ENCODE measurements around the gene PON1.

The PON1 gene

DNA sequence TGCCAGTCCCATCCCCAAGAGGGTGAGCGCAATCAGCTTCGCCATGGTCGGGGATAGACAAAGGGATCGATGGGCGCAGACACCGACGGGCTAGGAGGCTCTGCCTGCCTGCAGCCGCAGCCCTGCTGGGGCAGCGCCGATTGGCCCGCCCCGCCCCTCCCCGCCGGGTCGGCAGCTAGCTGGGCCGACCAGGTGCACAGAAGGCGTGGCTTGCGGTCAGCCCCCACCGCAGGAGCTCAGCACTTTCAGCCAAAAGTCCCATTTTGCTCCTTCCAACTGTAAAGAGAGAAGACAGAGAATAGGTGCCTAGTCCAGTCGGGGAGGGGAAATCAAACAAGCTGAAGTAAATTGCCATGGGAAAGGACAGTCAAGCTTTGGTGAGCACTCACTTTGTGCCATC lies at the start of gene PON1:
TSS of gene PON1 (minus strand) at position 102 of the 400 bp plus-strand sequence. CDS start at position 45, 57 bp downstream.
- no peak for DNase-seq

DNA sequence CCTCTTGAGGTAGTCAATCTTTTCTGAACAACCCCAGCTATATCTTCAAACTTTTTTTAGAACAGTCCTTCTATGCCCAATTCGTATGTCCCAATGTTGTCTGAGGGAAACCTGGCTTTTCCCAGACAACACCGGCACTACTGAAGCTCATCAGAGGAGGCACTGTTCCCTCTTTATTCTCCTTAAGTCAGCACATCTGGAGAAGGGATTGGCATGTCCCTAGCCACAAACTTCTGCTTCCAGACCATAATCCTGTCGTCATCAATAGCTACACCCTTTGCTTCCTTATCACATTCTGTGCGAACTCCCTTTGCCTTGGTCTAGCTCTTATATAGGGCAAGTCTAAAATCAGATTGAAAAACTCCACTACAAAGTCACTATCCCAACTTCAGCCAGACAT lies 49.0 kb upstream of the PON1 start:
- DNase-seq, result no peak

DNA sequence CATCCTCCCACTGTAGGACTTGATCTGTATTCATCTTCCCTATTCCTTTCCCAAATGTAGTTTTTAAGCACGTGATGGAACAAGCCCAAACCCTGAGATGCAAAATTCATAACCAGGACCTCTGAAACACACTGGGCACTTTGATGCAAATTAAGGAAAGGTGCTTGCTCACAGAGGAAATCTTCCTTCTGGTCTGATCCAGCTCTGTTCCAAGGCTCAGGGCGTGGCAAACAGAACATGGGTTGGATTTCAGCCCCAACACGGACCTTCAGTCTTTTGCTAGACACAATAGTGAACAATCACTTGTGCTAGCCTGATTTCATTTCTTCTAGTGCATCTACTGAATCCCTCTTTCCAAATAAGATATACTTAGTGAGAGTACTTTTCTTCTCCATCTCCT lies 43.9 kb upstream of the PON1 start:
- no peak for DNase-seq

DNA sequence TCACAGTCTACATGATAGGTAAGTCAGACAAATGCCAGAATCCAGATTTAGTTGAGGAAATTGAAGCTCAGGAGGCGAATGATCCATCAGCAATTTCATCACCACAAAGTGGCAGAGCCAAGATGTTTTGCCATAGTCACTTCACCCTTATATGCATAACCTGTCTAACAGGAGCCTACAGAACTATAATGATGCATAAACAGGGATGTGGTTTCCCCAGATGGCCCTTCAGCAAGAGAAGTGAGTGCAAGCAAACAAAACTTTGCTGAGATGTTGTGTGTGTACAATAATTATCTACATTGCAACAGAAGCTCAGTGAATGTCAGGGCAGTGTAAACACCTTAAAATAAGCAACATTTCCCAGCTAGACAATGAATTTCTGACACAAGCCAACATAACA lies 43.3 kb upstream of the PON1 start:
- DNase-seq, result no peak

DNA sequence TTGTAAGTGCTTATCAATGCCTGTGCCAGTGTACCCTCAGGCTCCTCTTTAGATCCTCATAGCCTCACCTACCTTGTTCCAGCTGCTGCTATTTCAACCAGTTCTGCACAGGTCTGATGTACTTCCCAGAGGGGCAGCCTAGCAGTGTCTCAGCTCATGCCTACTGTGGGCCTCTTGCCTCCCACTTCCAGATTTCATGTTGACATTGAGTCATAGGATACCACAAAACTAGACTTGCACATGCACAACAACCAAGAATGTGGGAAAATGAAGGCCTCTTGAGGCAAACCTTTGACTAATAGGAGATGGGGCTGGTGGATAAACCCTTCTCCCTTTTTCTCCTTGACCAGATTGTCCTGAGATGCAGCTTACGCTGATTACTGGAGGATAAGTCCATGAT lies 40.8 kb upstream of the PON1 start:
- no peak for DNase-seq

DNA sequence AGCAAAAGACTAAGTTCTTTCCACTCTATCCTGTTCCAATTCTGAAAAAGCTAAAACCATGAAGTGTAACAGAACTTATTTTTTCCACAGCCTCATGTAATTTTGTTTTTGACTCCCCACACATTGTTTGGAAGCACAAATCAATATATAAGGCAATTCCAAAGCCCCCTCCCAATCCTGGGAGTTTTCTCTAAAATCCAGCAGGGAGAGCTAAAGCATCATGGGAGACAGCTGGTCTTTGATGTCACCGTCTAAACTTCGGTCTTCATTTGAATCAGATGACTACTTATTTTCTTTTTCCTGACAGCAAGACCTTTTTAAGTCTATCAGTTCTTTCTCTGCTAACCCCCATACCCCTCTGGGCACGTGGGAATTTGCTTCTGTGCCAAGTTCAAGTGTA lies 33.3 kb upstream of the PON1 start:
- no peak for DNase-seq

DNA sequence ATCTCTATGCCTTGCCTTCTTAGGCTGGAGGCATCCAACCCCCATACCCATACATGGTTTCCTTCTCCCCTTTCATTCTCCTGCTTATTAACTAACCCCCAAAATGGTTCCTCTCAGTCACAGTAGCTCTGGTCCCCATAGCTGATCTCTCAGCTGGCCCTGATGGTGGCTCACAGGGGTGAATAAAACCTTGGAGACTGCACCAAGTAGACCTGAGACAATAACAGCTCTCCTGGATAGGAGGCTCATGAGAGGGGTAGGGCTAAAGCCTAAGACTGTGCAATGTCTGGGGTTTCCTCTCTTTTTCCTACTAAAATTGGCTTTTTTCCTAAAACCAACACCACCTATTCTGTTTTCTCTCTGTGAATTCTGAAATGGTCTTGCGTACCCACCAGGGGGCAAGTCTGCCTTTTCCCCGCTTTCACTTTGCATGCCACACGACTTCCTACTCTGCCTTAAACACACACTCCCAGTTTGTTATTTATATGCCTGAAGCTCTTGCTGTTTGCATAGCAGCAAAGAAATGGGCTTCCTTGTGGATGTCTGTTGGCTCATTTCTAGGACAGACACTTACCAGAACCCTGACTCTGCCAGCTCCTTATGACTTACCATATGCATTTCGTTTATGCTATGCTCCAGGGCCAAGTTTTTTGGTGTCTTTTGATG lies 18.4 kb upstream of the PON1 start:
- DNase-seq, result no peak

DNA sequence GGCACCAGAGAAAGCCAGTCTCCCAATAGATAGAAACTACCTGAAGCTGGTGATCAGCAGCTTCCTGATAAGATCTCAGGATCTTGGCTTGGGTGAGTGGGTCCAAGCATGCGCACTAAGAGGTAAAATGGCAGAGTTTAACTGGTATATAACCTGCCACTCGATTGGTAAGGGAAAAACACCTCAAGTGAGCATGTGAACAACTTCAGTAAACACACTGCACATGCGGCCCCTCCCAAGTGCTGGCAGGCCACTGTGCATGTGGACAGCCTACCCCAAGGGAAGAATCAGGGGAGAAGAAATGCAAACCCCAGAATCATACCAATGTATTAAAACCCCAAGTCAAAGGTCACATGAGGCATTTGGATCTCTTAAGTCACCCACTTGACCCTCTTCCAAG lies 17.7 kb upstream of the PON1 start:
- no peak for DNase-seq

DNA sequence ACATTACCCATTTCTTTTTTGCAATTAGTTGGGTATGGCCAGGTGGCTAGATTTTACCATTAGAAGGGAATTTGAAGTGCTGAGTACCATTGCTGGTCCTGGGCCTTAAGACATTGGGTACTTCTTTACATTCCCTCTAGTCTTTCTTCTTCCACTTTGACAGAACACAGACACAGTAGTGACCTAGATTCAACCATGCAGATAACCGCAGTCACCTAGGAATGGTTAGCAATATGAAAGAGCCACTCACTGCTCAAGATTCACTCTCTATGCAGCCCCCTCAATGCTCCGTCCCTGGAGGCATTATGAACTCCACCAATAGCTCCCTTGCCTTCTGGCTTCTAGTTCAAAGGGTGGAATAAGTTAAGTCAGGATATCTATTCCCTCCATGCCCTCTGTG lies 16.2 kb upstream of the PON1 start:
- DNase-seq, result no peak

DNA sequence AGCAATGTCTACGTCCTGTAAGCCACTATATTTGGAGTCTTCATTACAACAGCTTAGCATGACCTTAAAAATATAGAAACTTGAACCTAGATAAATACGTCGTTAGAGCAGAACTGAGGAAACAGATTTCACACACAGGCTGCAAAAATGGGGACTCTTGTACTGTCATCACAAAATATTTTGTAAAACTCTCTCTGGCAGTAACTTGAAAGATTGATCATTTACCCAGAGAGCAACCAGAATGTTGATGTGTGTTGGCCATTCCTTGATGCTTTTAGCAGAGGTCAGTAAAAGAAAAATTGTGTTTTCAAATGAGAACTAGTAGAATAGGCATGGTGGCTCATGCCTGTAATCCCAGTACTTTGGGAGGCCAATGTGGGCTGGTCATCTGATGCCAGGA lies 14.5 kb upstream of the PON1 start:
- DNase-seq, result no peak

DNA sequence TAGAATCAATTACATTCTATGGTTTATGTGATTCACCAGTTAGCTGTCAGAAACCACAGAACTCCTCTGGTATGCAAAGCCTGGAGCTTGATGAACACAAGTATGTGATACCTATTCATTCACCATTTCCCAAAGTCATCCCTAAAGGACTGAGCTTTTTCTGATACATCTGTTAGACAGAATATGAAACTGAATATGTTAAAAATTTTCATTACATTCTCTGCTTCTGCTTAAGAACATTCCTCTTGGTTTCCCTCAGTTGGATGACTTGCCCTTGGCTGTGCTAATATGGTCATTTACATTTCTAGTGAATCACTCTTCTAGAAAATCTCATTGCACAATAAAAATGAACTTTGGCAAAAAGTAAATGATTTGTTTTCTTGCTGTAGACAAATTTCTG lies 10.8 kb upstream of the PON1 start:
- no peak for DNase-seq

DNA sequence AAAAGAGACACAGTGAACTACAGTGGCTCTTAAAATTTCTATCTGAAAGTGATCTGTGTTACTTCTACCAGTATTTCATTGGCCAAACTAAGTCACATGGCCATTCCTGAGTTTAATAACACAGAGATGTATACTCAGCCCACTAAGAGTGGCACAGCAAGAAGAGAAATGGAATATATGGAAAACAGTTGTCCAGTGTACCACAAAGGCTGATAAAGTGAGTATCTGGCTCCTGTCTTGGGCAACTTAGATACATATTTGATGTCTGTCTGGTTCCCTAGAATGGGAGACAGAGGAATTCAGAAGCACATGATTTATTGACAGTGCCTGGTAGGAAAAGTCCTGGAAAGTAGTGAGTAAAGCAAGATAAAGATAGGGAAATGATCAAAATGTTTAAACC lies 10.1 kb upstream of the PON1 start:
- no peak for DNase-seq

DNA sequence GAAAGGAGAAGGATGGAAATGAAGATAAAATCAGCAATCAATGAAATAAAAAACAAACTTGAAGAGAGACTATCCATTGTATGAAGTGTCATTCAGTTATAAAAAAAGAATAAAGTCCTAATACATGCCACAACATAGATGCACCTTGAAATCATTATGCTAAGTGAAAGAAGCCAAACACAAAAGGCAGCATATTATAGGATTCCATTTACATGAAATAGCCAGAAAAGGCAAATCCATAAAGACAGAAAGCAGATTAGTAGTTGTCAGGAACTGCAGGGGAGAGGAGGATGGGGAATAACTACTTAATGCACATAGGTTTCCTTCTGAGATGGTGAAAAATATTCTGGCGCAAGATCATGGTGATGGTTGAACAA lies 6.6 kb upstream of the PON1 start:
- DNase-seq, result no peak

DNA sequence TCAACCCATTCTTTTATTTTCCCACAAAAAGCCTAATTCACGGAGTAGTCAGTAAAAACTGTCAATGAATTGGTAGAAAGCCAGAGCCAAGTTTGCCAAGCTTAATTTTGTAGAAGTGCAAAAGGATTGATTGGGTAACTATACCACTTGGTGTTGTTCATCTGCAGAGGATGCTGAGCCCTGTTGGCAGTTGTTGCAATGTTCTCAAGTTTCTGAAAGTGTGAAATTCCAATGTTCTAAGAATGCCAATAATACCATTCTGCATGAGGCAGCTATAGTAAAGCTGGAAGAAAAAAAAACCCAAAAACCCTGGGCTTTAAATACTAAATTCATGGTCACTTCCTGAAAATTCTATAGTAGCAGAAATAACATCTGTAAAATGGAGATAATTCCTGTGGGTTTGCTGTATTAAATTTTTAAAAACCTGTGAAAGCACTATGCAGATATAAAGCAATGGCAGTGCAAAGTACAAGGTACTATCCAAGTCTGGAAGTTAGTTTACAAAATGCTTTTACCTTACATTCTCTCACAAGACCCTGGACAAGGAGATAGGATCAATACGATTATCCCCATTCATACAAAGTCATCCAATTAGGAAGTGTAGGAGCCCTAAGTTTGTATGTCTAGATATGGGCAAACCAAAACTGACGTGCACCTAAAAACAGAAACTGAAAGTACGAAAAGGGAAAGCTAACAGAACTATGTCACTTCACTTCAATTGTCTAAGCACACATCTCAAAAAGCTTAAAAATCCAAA lies 6.0 kb upstream of the PON1 start:
- DNase-seq, result peak; percentile 36

DNA sequence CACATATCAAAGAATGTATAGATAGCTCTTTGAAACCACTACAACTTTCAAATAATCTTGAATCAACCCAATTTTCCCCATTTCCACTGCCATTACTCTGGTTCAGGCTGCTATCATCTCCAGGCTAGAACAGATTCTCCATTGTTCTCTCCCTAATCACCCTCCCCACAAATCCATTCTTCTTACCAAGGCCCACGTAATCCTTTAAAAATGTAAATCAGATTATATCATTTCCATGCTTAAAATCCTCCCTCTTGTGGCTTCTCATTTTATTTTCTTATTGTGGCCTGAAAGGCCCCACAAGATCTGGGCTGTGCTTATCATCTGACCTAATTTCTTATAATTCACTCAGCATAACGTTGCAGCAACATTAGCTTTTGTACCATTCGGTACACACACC lies 3.0 kb upstream of the PON1 start:
- DNase-seq, result no peak

DNA sequence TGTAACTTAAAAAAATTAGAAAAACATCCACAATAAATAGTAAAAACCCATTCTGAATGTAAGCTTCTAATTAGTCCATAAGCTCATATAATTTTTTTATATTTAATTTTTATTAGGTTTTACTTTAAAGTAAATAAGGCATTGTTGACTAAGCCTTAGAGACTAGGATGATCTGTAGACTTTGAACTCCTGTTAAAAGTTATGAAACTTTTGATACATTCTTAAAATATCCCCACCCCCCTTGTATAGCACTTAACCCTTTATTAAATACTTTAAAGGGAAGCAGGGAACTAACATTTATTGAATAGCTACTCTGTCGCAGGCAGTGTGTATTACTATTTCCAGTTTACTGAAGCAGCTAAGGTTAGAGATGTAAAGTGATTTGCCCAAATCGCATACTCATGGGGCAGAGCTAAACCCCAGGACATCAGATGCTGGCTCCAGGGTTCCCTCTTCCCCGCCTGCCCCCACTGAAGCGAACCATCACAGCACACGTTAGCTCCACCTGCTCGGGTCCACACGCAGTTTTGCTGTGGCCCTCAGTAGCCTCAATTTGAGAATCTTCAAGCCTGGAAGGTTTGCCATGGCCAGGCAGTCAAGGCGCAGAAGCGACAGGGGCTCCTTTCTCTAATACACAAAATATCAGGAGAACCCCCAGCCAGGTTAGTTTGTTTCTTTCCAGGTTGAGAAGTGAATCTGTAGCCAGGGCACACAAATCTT lies 762 bp downstream of the PON1 start:
- no peak for DNase-seq

DNA sequence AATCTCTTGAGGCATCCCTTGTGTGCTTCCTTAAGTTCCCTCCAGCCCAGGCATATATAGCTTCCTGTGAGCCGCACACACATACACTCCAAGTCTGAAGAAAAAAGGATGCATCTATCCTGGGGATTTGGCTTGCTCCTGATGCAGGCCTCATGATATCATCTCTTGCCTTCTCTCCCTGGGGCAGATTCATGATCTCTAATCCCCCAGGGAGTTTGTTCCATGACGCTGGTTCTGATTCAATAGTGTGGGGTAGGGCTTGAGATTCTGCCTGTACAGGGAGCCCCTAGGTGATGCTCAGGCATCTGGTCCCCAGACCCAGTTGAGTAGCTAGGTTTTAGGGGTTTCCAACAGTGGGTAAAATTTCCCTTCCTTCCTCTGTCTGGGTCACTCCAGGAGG lies 1.5 kb downstream of the PON1 start:
- no peak for DNase-seq

DNA sequence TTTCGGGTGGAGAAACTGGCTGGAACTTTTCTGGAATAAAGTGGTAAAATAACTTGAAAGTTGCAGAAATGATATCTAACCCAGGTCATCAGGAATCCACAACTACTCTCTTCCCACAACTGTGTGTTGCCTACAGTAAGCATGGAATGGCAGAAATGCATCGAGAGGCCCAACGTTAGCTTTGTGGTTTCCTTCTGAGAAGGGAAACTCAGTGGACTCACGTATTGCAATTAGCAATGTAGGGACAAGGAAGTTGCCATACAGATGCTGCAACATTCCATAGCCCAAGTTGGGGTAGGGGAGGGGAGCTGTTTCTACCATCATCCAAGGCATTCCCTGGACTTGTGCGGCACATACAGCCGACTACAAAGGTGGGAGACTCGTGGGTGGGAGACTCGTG lies 1.9 kb downstream of the PON1 start:
- DNase-seq, result no peak

DNA sequence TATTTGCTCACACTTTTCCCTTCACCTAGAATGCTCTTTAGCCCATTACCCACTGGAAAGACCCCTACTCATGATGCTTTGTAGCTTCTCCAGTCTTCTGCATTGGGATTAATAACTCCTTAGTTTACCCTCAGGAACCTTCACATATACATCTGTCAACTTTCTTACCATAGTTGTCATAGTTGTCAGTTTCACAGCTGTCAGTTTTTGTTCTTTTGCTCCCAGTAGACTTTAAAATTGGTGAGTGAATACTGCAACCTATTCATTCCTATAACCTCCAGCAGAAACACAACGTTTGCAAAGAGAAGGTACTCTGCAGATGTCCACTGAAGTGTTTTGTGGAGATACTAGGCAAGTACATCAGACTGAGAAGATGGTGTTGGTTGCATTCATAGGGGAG lies 2.6 kb downstream of the PON1 start:
- no peak for DNase-seq

DNA sequence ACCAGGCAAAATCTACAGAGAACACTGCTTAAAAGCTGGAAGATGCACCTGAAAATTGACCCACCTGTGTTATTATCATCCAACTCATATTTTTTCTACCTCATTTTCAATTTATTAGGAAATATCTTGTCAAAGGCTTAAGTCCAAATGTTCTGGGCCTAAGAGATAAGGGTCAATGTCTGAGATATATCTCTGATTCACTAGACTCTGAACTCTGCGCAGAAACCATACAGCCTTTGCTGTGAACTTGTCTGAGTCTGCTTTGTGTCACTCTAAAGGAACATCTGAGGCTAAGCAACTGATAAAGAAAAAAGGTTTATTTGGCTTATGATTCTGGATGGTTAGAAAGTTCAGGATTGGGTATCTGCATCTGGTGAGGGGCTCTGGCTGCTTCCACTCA lies 3.7 kb downstream of the PON1 start:
- no peak for DNase-seq

DNA sequence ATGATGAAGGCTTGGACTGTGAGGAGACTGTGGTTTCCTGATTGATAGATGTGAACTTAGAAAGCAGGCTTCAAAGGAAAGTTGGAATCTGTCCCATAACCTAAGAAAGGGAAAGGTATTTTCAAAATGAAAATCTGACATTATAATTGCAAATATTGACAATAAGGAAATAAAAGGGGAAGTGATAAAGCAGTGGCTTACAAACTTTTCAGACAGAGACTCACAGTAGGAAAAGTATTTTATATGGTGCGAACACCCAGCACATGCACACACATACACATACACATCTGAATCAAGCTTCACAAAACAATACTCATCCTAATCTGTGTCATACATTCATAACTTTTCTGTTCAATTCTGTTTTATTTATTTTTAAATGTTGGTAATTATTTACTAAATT lies 4.8 kb downstream of the PON1 start:
- DNase-seq, result no peak

DNA sequence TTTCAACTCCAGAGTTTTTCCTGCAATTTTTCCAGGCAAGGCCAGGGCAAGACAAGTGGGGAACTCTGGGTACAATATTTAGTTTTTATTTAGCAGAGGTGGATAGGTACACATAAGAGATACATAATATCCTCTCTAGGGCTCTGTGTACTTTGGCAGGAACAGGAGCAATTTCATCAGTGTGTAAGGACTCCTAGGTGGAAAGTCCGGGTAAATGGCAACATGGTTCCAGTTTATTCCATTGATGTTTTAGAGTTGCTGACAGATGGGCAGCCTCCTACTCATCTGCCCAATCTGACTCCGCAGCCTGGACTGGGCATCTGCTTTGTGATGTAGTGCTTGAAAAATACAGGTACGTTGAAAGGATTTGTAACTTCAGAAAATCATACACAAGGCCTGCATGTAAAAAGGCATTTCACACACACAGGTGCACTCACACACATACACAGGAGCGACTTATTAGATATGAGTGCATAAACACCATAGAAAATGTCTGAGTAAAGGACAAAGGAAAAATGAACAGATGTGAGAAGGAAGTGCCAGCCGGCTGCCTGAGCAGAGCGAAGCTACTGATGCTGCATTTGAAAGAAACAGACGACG lies 5.7 kb downstream of the PON1 start:
- DNase-seq, result no peak

DNA sequence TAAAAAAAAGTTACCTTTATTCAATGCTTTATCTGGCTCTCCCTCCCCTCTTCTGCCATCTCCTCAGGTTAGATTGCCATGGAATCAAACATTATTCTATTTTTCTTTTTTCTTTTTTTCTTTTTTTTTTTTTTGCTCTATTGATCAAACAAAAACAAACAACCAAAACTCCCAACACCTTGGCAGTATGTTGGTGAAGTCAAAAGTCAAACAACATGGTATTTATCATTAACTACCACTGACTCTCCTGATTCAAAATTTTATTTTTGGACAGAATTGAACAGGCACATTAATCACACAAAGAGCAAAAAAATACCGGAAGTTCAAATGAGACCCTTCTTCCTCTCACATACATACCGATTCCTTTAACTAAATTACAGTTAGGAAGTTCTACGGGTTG lies 6.4 kb downstream of the PON1 start:
- DNase-seq, result no peak

DNA sequence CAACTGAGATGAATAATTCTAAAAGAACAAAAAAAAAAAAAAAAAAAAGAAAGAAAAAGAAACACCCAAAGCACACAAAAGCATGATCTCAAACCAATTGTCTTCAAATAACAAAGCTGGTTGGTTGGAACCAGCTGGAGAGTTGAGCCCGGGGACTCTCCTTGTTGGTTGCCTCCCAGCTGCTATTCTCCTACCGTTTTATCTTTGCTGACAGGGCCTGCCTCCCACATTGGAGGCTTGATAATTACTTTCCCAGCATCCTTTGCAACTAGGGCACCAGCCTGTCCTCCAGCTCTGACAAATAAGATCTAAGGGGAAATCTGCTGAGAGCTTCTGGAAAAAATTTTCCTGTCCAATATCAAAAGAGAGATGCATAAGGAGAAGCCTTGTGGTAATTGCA lies 6.8 kb downstream of the PON1 start:
- no peak for DNase-seq

Data from CD4-positive, alpha-beta T cell treated with Interleukin-12 subunit alpha and Interleukin-12 subunit beta, for 1 hour (primary cell).